PFSK-1 (cell line): ENCODE data around the gene KLHL3.

Source experiments
- POLR2AphosphoS5 ChIP-seq: IDR thresholded peaks from 2 replicates; pipeline ENCODE4 v1.6.1; 2012; ENCODE audit warnings: low read depth, mild to moderate bottlenecking, control low read depth, low read length, moderate library complexity
- TAF1 ChIP-seq: IDR thresholded peaks from 2 replicates; pipeline ENCODE4 v1.6.1; 2012; ENCODE audit warnings: low read length, control low read depth, borderline replicate concordance; ENCODE audit not compliant: insufficient read depth

- TF ChIP-seq TAF1 (no peak), POLR2AphosphoS5 (no peak)
Measured at GRCh38 chr5:137646761-137647160, 89.1 kb downstream of the KLHL3 start.
